ENCODE data around the gene PRX. TPM values are rescaled to one million over a fixed set of nuclear protein-coding genes. Genes with fewer than 3 reads are reported as not detected.

The PRX gene
- total and polyA plus RNA-seq, 2 of the 13 experiments (the other 11 are each of a cell fraction or from before 2014, with no cell fraction given): 0.66 TPM

DNA sequence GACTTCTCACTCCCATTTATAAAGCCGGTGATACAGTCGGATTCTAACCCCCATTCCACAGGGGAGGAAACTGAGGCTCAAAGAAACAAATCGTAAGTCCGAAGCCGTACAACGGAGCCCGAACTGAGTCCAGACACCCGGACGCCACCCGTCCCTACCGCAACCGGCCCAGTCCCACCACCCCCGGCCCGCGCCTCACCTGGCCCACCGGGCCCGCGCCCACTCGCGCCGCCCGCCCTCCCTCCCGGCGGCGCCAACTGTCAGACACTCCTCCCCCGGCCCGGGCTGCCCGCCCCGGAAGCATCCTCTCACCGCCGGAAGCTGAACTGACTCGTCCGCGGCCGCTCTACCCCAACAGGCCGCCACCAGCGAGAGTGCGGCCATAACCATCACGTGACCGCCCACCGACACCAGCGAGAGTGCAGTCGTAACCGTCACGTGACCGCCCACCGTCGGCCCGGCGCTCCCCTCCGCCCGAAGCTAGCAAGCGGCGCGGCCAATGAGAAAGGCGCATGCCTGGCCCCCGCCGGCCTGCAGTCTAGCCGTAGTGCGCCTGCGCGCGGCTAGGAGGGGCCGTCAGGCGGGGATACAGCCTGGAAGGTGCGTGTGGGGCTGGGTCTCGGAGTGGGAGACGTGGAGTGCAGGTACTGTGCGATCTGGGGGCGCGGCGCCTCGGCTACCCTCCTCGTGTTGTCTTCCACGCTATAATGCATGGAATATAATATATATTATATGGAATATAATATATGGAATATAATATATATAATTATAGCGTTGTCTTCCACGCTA lies 64.9 kb downstream of the PRX start, which contains the start of the genes C19orf47 and PLD3 (continued):
- no peak for TF ChIP-seq ZNF3 (CRISPR knock-in tag; IDR thresholded peaks at IDR 0.05)
- TF ChIP-seq, protein P1, sequence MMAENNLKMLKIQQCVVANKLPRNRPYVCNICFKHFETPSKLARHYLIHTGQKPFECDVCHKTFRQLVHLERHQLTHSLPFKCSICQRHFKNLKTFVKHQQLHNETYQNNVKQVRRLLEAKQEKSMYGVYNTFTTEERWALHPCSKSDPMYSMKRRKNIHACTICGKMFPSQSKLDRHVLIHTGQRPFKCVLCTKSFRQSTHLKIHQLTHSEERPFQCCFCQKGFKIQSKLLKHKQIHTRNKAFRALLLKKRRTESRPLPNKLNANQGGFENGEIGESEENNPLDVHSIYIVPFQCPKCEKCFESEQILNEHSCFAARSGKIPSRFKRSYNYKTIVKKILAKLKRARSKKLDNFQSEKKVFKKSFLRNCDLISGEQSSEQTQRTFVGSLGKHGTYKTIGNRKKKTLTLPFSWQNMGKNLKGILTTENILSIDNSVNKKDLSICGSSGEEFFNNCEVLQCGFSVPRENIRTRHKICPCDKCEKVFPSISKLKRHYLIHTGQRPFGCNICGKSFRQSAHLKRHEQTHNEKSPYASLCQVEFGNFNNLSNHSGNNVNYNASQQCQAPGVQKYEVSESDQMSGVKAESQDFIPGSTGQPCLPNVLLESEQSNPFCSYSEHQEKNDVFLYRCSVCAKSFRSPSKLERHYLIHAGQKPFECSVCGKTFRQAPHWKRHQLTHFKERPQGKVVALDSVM (CRISPR knock-in tag; IDR thresholded peaks at IDR 0.05): no peak; the same call in 1 of the 2 replicates
- TF ChIP-seq, protein P2, sequence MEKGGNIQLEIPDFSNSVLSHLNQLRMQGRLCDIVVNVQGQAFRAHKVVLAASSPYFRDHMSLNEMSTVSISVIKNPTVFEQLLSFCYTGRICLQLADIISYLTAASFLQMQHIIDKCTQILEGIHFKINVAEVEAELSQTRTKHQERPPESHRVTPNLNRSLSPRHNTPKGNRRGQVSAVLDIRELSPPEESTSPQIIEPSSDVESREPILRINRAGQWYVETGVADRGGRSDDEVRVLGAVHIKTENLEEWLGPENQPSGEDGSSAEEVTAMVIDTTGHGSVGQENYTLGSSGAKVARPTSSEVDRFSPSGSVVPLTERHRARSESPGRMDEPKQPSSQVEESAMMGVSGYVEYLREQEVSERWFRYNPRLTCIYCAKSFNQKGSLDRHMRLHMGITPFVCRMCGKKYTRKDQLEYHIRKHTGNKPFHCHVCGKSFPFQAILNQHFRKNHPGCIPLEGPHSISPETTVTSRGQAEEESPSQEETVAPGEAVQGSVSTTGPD (CRISPR knock-in tag; IDR thresholded peaks at IDR 0.05): no peak
- TF ChIP-seq MIER2 (CRISPR knock-in tag; IDR thresholded peaks at IDR 0.05): no peak
- TF ChIP-seq, protein P3, sequence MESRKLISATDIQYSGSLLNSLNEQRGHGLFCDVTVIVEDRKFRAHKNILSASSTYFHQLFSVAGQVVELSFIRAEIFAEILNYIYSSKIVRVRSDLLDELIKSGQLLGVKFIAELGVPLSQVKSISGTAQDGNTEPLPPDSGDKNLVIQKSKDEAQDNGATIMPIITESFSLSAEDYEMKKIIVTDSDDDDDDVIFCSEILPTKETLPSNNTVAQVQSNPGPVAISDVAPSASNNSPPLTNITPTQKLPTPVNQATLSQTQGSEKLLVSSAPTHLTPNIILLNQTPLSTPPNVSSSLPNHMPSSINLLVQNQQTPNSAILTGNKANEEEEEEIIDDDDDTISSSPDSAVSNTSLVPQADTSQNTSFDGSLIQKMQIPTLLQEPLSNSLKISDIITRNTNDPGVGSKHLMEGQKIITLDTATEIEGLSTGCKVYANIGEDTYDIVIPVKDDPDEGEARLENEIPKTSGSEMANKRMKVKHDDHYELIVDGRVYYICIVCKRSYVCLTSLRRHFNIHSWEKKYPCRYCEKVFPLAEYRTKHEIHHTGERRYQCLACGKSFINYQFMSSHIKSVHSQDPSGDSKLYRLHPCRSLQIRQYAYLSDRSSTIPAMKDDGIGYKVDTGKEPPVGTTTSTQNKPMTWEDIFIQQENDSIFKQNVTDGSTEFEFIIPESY (CRISPR knock-in tag; IDR thresholded peaks at IDR 0.05): 0 out of 2 replicates have a peak, but pooled peaks have one; percentile 10
- no peak for TF ChIP-seq ZSCAN22 (CRISPR knock-in tag; IDR thresholded peaks at IDR 0.05)
- no peak for TF ChIP-seq TOE1 (CRISPR knock-in tag; IDR thresholded peaks at IDR 0.05)
- peak; percentile 89 for TF ChIP-seq ZBTB38 (CRISPR knock-in tag; IDR thresholded peaks at IDR 0.05)
- no peak for TF ChIP-seq ZNF773 (CRISPR knock-in tag; IDR thresholded peaks at IDR 0.05; ENCODE audit: borderline replicate concordance)
- TF ChIP-seq SOX13 (IDR thresholded peaks at IDR 0.05): no peak
- peak in 1 of 2 experiments; percentile 36; a peak in 1 of 4 replicates for TF ChIP-seq SOX13 (CRISPR knock-in tag; conservative IDR thresholded peaks at IDR 0.05 in 1 of 2, IDR thresholded peaks at IDR 0.05 in 1 of 2)
- TF ChIP-seq XBP1 (CRISPR knock-in tag; IDR thresholded peaks at IDR 0.05): no peak
- TF ChIP-seq ZMYM2 (CRISPR knock-in tag; IDR thresholded peaks at IDR 0.05): no peak
- no peak for TF ChIP-seq NR3C1 (CRISPR knock-in tag; IDR thresholded peaks at IDR 0.05)
- TF ChIP-seq, protein P4, sequence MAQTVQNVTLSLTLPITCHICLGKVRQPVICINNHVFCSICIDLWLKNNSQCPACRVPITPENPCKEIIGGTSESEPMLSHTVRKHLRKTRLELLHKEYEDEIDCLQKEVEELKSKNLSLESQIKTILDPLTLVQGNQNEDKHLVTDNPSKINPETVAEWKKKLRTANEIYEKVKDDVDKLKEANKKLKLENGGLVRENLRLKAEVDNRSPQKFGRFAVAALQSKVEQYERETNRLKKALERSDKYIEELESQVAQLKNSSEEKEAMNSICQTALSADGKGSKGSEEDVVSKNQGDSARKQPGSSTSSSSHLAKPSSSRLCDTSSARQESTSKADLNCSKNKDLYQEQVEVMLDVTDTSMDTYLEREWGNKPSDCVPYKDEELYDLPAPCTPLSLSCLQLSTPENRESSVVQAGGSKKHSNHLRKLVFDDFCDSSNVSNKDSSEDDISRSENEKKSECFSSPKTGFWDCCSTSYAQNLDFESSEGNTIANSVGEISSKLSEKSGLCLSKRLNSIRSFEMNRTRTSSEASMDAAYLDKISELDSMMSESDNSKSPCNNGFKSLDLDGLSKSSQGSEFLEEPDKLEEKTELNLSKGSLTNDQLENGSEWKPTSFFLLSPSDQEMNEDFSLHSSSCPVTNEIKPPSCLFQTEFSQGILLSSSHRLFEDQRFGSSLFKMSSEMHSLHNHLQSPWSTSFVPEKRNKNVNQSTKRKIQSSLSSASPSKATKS (CRISPR knock-in tag; IDR thresholded peaks at IDR 0.05): no peak
- TF ChIP-seq, protein P5, sequence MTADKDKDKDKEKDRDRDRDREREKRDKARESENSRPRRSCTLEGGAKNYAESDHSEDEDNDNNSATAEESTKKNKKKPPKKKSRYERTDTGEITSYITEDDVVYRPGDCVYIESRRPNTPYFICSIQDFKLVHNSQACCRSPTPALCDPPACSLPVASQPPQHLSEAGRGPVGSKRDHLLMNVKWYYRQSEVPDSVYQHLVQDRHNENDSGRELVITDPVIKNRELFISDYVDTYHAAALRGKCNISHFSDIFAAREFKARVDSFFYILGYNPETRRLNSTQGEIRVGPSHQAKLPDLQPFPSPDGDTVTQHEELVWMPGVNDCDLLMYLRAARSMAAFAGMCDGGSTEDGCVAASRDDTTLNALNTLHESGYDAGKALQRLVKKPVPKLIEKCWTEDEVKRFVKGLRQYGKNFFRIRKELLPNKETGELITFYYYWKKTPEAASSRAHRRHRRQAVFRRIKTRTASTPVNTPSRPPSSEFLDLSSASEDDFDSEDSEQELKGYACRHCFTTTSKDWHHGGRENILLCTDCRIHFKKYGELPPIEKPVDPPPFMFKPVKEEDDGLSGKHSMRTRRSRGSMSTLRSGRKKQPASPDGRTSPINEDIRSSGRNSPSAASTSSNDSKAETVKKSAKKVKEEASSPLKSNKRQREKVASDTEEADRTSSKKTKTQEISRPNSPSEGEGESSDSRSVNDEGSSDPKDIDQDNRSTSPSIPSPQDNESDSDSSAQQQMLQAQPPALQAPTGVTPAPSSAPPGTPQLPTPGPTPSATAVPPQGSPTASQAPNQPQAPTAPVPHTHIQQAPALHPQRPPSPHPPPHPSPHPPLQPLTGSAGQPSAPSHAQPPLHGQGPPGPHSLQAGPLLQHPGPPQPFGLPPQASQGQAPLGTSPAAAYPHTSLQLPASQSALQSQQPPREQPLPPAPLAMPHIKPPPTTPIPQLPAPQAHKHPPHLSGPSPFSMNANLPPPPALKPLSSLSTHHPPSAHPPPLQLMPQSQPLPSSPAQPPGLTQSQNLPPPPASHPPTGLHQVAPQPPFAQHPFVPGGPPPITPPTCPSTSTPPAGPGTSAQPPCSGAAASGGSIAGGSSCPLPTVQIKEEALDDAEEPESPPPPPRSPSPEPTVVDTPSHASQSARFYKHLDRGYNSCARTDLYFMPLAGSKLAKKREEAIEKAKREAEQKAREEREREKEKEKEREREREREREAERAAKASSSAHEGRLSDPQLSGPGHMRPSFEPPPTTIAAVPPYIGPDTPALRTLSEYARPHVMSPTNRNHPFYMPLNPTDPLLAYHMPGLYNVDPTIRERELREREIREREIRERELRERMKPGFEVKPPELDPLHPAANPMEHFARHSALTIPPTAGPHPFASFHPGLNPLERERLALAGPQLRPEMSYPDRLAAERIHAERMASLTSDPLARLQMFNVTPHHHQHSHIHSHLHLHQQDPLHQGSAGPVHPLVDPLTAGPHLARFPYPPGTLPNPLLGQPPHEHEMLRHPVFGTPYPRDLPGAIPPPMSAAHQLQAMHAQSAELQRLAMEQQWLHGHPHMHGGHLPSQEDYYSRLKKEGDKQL (CRISPR knock-in tag; IDR thresholded peaks at IDR 0.05; ENCODE audit: low read depth): no peak

Data from HepG2 (cell line).